Uterus (tissue), 4 donors: ENCODE results near the gene ST6GALNAC3. TPM values are rescaled to one million over a fixed set of nuclear protein-coding genes. Genes with fewer than 3 reads are reported as not detected.

Source experiments
- DNase-seq, 2 donors: peaks; one replicate each; pipeline ENCODE4 v3.0.0-alpha.2; 2019 to 2020
- H3K27ac ChIP-seq, 2 donors: fragments of 200-600 bp; sonication (generic); 1 replicate in 1 of 2; 2 replicates in 1 of 2; pipeline ENCODE4 v1.5.1; 2016 to 2018
- H3K27me3 ChIP-seq, 2 donors: fragments of 200-600 bp; sonication (generic); one replicate each; pipeline ENCODE4 v1.5.1; 2018 to 2019; ENCODE audit warnings: control low read depth in 1 of 2
- H3K36me3 ChIP-seq, 2 donors: fragments of 200-600 bp; sonication (generic); one replicate each; pipeline ENCODE4 v1.5.1; 2019; ENCODE audit warnings: control low read depth in 1 of 2
- H3K4me1 ChIP-seq, 2 donors: fragments of 200-600 bp; sonication (generic); one replicate each; pipeline ENCODE4 v1.5.1; 2018 to 2019; ENCODE audit warnings: control low read depth in 1 of 2
- H3K4me3 ChIP-seq, 2 donors: fragments of 200-600 bp; sonication (generic); 1 replicate in 1 of 2; 2 replicates in 1 of 2; pipeline ENCODE4 v1.5.1; 2018 to 2019; ENCODE audit warnings: mild to moderate bottlenecking in 1 of 2
- H3K9me3 ChIP-seq, 2 donors: fragments of 200-600 bp; sonication (generic); one replicate each; pipeline ENCODE4 v1.5.1; 2019; ENCODE audit warnings: control low read depth in 1 of 2
- CTCF ChIP-seq, 4 experiments: fragments of 200-600 bp in 2 of 4; fragments of 450-650 bp in 2 of 4; sonication (generic) in 2 of 4; IDR thresholded peaks; one replicate each; pipeline ENCODE4 v1.5.1; 2016 to 2019; ENCODE audit warnings: antibody characterized with exemption in 4 of 4, mild to moderate bottlenecking in 2 of 4, moderate library complexity in 1 of 4
- POLR2A ChIP-seq, 2 donors: fragments of 450-650 bp; IDR thresholded peaks; one replicate each; pipeline ENCODE4 v1.6.1; 2016; ENCODE audit warnings: antibody characterized with exemption in 2 of 2, mild to moderate bottlenecking in 1 of 2, moderate library complexity in 1 of 2
- intact Hi-C: fragments of 100-400 bp; cut with DNase I; formaldehyde crosslinking; loops from one replicate; pipeline ENCODE4 v1.15.1; 2023; ENCODE audit warnings: low total_unique reads
- total RNA-seq, 4 donors: library from RNA; depleted of rRNA in 3 of 4; stranded (reverse); fragments of >200 nt in 3 of 4; gene quantifications; one replicate each; pipeline versions ENCODE4 v1.1.0 to v1.2.4, GENCODE V29; 2014 to 2023
- donor health status: DM: yes; HTN: yes; CAD: no.

The ST6GALNAC3 gene
- total RNA-seq, 4 donors from 2014 or later: 6.7 to 43.4 (median 21.1) TPM

GRCh38 chr1:76679534-76680152, 605.1 kb downstream of the ST6GALNAC3 start:
- Histone ChIP-seq H3K4me3 (no peak overlapping the region), H3K27me3 (no peaks in the 10 kb centered on the region), H3K4me1 (no peaks in the 10 kb centered on the region), H3K9me3 (no peaks in the 10 kb centered on the region), H3K27ac (no peak overlapping the region), H3K36me3 (no peaks in the 10 kb centered on the region)
- intact Hi-C loops: no loop called here
- no peak for DNase-seq
- TF ChIP-seq CTCF (IDR thresholded peaks at IDR 0.05) (no peak), POLR2A (IDR thresholded peaks at IDR 0.05) (no peak)

- no peak overlapping the region for H3K4me3 ChIP-seq
- intact Hi-C loops: no loop called here
- no peaks in the 10 kb centered on the region for H3K4me1 ChIP-seq
- H3K27ac ChIP-seq: no peak overlapping the region
- H3K27me3 ChIP-seq: no peaks in the 10 kb centered on the region
- no peaks in the 10 kb centered on the region for H3K36me3 ChIP-seq
- no peak for DNase-seq
- TF ChIP-seq CTCF (IDR thresholded peaks at IDR 0.05) (no peak), POLR2A (IDR thresholded peaks at IDR 0.05) (no peak)
- no peaks in the 10 kb centered on the region for H3K9me3 ChIP-seq
These were observed 606.1 kb downstream of the ST6GALNAC3 start for GRCh38 chr1:76680651-76681050.

- Histone ChIP-seq H3K9me3 (no peaks in the 10 kb centered on the region), H3K27me3 (no peaks in the 10 kb centered on the region), H3K4me1 (no peaks in the 10 kb centered on the region), H3K27ac (no peak overlapping the region), H3K4me3 (no peak overlapping the region), H3K36me3 (no peaks in the 10 kb centered on the region)
- intact Hi-C loops: no loop called here
- TF ChIP-seq CTCF (IDR thresholded peaks at IDR 0.05) (no peak), POLR2A (IDR thresholded peaks at IDR 0.05) (no peak)
- no peak for DNase-seq
These were observed 607.6 kb downstream of the ST6GALNAC3 start for GRCh38 chr1:76682138-76682537.

Other genes with a start within 250 kb of the ST6GALNAC3 start
- gene ASB17, start 142.3 kb upstream of the ST6GALNAC3 start, total RNA-seq: not detected